ENCODE results near the gene MYL6. TPM values are rescaled to one million over a fixed set of nuclear protein-coding genes. Genes with fewer than 3 reads are reported as not detected.

The MYL6 gene
- total and polyA plus RNA-seq, 10 of the 15 experiments (the other 5 are each of a cell fraction or from before 2014, with no cell fraction given) = 1,000 to 4,116 (median 1,828) TPM

DNA sequence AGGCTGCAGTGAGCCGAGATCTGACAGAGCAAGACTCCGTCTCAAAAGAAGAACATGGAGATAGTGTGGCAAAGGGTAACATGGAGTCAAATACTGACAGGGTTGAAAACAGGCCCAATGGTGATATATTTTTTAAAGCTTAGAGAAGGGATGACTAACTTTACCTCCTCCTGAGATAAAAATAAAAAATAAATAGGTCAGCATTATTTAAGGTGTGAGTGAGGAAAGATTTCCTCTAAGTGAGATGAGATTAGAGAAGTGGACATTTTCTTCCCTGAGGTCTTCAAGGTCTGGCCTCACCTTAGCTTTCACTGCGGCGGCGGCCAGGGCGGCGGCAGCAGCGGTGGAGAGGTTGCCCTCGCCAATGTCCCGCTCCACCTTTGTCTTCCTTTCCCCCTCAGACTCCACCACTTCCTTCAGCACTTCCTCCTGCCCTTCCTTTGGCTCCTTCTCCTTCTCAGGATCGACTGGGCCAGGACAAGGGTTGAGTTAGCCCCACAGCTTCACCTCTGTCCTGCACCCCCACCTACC lies 11.1 kb downstream of the MYL6 start:
- no peak overlapping the region for H3K27ac ChIP-seq (ENCODE audit: control insufficient read depth, insufficient read depth)
- FAIRE-seq (no peak), DNase-seq (ENCODE audit: low read depth, low spot score) (no peak), ATAC-seq (no peak)
- POLR2A ChIA-PET = no interaction called here
- no peak overlapping the region for H3K9ac ChIP-seq (ENCODE audit: control insufficient read depth, insufficient read depth, low read length)
- H2AFZ ChIP-seq (ENCODE audit: control insufficient read depth, low read depth, low read length) = no peak overlapping the region
- in situ Hi-C loops (cut with MboI) (no loop called here), intact Hi-C loops (cut with micrococcal nuclease; ENCODE audit: unreplicated experiment) (no loop called here)
- 98% methylated on average over 11 of the region's 11 CpGs for WGBS (ENCODE audit: insufficient coverage, insufficient replicate concordance, low lambda C conversion rate, missing lambda C conversion rate)
- no peaks in the 10 kb centered on the region for H3K27me3 ChIP-seq (replicated peaks in 1 of 2; ENCODE audit: control insufficient read depth in 2 of 2, insufficient read depth in 2 of 2, low read length in 1 of 2)
- H3K4me3 ChIP-seq = no peak overlapping the region
- BruUV-seq (replicated peaks) = no TSS peak
- RAD21 ChIA-PET (ENCODE audit: unreplicated experiment) = no interaction called here
- peaks cover 24 to 28% of the 10 kb centered on the region in 2 experiments for H3K36me3 ChIP-seq (ENCODE audit: control insufficient read depth in 2 of 2, insufficient read depth in 2 of 2, low read length in 1 of 2)
- CTCF ChIA-PET = no interaction called here
- no peaks in the 10 kb centered on the region for H3K9me3 ChIP-seq (replicated peaks; ENCODE audit: control insufficient read depth, insufficient read depth, low read length)
- H3K4me2 ChIP-seq (ENCODE audit: control insufficient read depth, insufficient read depth) = no peak overlapping the region
- SMC1A ChIA-PET (ENCODE audit: uncharacterized antibody, unreplicated experiment) = no interaction called here
- H4K20me1 ChIP-seq (ENCODE audit: control insufficient read depth, insufficient read depth) = no peaks in the 10 kb centered on the region
- no peaks in the 10 kb centered on the region for H3K79me2 ChIP-seq (ENCODE audit: control insufficient read depth, insufficient read depth, low read length)
- no peaks in the 10 kb centered on the region for H3K4me1 ChIP-seq (ENCODE audit: control insufficient read depth, insufficient read depth, low read length)
- TF ChIP-seq, protein P1, sequence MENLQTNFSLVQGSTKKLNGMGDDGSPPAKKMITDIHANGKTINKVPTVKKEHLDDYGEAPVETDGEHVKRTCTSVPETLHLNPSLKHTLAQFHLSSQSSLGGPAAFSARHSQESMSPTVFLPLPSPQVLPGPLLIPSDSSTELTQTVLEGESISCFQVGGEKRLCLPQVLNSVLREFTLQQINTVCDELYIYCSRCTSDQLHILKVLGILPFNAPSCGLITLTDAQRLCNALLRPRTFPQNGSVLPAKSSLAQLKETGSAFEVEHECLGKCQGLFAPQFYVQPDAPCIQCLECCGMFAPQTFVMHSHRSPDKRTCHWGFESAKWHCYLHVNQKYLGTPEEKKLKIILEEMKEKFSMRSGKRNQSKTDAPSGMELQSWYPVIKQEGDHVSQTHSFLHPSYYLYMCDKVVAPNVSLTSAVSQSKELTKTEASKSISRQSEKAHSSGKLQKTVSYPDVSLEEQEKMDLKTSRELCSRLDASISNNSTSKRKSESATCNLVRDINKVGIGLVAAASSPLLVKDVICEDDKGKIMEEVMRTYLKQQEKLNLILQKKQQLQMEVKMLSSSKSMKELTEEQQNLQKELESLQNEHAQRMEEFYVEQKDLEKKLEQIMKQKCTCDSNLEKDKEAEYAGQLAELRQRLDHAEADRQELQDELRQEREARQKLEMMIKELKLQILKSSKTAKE (IDR thresholded peaks at IDR 0.05; ENCODE audit: low read depth, poor library complexity, severe bottlenecking) = no peak
- TF ChIP-seq, protein P2, sequence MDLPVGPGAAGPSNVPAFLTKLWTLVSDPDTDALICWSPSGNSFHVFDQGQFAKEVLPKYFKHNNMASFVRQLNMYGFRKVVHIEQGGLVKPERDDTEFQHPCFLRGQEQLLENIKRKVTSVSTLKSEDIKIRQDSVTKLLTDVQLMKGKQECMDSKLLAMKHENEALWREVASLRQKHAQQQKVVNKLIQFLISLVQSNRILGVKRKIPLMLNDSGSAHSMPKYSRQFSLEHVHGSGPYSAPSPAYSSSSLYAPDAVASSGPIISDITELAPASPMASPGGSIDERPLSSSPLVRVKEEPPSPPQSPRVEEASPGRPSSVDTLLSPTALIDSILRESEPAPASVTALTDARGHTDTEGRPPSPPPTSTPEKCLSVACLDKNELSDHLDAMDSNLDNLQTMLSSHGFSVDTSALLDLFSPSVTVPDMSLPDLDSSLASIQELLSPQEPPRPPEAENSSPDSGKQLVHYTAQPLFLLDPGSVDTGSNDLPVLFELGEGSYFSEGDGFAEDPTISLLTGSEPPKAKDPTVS (IDR thresholded peaks at IDR 0.05; ENCODE audit: low read depth, low read length) = no peak
- TF ChIP-seq NR2F1 (conservative IDR thresholded peaks at IDR 0.05) (no peak), YBX1 (IDR thresholded peaks at IDR 0.05) (no peak), ZNF24 (IDR thresholded peaks at IDR 0.05) (no peak), SREBF2 (IDR thresholded peaks at IDR 0.05; ENCODE audit: low read length) (no peak)
- TF ChIP-seq, protein P3, sequence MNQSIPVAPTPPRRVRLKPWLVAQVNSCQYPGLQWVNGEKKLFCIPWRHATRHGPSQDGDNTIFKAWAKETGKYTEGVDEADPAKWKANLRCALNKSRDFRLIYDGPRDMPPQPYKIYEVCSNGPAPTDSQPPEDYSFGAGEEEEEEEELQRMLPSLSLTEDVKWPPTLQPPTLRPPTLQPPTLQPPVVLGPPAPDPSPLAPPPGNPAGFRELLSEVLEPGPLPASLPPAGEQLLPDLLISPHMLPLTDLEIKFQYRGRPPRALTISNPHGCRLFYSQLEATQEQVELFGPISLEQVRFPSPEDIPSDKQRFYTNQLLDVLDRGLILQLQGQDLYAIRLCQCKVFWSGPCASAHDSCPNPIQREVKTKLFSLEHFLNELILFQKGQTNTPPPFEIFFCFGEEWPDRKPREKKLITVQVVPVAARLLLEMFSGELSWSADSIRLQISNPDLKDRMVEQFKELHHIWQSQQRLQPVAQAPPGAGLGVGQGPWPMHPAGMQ (IDR thresholded peaks at IDR 0.05; ENCODE audit: borderline replicate concordance) = no peak
- TF ChIP-seq, protein P4, sequence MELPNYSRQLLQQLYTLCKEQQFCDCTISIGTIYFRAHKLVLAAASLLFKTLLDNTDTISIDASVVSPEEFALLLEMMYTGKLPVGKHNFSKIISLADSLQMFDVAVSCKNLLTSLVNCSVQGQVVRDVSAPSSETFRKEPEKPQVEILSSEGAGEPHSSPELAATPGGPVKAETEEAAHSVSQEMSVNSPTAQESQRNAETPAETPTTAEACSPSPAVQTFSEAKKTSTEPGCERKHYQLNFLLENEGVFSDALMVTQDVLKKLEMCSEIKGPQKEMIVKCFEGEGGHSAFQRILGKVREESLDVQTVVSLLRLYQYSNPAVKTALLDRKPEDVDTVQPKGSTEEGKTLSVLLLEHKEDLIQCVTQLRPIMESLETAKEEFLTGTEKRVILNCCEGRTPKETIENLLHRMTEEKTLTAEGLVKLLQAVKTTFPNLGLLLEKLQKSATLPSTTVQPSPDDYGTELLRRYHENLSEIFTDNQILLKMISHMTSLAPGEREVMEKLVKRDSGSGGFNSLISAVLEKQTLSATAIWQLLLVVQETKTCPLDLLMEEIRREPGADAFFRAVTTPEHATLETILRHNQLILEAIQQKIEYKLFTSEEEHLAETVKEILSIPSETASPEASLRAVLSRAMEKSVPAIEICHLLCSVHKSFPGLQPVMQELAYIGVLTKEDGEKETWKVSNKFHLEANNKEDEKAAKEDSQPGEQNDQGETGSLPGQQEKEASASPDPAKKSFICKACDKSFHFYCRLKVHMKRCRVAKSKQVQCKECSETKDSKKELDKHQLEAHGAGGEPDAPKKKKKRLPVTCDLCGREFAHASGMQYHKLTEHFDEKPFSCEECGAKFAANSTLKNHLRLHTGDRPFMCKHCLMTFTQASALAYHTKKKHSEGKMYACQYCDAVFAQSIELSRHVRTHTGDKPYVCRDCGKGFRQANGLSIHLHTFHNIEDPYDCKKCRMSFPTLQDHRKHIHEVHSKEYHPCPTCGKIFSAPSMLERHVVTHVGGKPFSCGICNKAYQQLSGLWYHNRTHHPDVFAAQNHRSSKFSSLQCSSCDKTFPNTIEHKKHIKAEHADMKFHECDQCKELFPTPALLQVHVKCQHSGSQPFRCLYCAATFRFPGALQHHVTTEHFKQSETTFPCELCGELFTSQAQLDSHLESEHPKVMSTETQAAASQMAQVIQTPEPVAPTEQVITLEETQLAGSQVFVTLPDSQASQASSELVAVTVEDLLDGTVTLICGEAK (IDR thresholded peaks at IDR 0.05; ENCODE audit: borderline replicate concordance) = no peak
- TF ChIP-seq, protein P5, sequence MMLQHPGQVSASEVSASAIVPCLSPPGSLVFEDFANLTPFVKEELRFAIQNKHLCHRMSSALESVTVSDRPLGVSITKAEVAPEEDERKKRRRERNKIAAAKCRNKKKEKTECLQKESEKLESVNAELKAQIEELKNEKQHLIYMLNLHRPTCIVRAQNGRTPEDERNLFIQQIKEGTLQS (IDR thresholded peaks at IDR 0.05; ENCODE audit: borderline replicate concordance, extremely low read depth, low read depth, low read length) = no peak
- TF ChIP-seq, protein P6, sequence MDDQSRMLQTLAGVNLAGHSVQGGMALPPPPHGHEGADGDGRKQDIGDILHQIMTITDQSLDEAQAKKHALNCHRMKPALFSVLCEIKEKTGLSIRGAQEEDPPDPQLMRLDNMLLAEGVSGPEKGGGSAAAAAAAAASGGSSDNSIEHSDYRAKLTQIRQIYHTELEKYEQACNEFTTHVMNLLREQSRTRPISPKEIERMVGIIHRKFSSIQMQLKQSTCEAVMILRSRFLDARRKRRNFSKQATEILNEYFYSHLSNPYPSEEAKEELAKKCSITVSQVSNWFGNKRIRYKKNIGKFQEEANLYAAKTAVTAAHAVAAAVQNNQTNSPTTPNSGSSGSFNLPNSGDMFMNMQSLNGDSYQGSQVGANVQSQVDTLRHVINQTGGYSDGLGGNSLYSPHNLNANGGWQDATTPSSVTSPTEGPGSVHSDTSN (IDR thresholded peaks at IDR 0.05; ENCODE audit: insufficient replicate concordance, low read depth, low read length) = no peak
- TF ChIP-seq, protein P7, sequence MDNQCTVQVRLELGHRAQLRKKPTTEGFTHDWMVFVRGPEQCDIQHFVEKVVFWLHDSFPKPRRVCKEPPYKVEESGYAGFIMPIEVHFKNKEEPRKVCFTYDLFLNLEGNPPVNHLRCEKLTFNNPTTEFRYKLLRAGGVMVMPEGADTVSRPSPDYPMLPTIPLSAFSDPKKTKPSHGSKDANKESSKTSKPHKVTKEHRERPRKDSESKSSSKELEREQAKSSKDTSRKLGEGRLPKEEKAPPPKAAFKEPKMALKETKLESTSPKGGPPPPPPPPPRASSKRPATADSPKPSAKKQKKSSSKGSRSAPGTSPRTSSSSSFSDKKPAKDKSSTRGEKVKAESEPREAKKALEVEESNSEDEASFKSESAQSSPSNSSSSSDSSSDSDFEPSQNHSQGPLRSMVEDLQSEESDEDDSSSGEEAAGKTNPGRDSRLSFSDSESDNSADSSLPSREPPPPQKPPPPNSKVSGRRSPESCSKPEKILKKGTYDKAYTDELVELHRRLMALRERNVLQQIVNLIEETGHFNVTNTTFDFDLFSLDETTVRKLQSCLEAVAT (IDR thresholded peaks at IDR 0.05) = no peak
